Adrenal gland (tissue), 12 donors: ENCODE measurements around the gene CD81. TPM values are rescaled to one million over a fixed set of nuclear protein-coding genes. Genes with fewer than 3 reads are reported as not detected.

Source experiments
- DNase-seq, 7 donors: peaks; one replicate each; pipeline ENCODE4 v3.0.0-alpha.2; 2019 to 2020
- H3K27ac ChIP-seq, 5 donors: fragments of 200-600 bp; sonication (generic) in 4 of 5; 1 replicate in 3 of 5; 2 replicates in 2 of 5; pipeline versions ENCODE4 v1.5.1 to v1.8.0; 2016 to 2020; ENCODE audit warnings: mild to moderate bottlenecking in 1 of 5
- H3K27me3 ChIP-seq: fragments of 200-600 bp; 2 replicates; pipeline ENCODE4 v1.8.0; 2021
- H3K36me3 ChIP-seq, 2 donors: fragments of 200-600 bp; replicated peaks in 1 of 2; 1 replicate in 1 of 2; 2 replicates in 1 of 2; pipeline versions ENCODE4 v1.5.1 to v1.8.0; 2018 to 2022
- H3K4me1 ChIP-seq, 2 donors: fragments of 200-600 bp; replicated peaks in 1 of 2; 1 replicate in 1 of 2; 2 replicates in 1 of 2; pipeline versions ENCODE4 v1.5.1 to v1.8.0; 2018 to 2021
- H3K4me3 ChIP-seq, 4 donors: fragments of 200-600 bp; sonication (generic) in 3 of 4; one replicate each; pipeline ENCODE4 v1.5.1; 2016 to 2018
- H3K9me3 ChIP-seq, 3 donors: fragments of 200-600 bp; sonication (generic) in 1 of 3; replicated peaks in 1 of 3; 1 replicate in 2 of 3; 2 replicates in 1 of 3; pipeline versions ENCODE4 v1.5.1 to v1.8.0; 2016 to 2021
- CTCF ChIP-seq, 6 experiments: fragments of 450-650 bp in 4 of 6; fragments of 200-600 bp in 2 of 6; sonication (generic) in 1 of 6; IDR thresholded peaks; 1 replicate in 5 of 6; 2 replicates in 1 of 6; pipeline versions ENCODE4 v1.5.1 to v1.8.0; 2016 to 2021; ENCODE audit warnings: antibody characterized with exemption in 6 of 6, mild to moderate bottlenecking in 2 of 6, moderate library complexity in 1 of 6
- POLR2A ChIP-seq, 2 donors: fragments of 450-650 bp; IDR thresholded peaks; one replicate each; pipeline ENCODE4 v1.6.1; 2017; ENCODE audit warnings: antibody characterized with exemption in 2 of 2, mild to moderate bottlenecking in 2 of 2, moderate library complexity in 1 of 2
- WGBS, 4 donors: extraction: QIAGEN DNeasy Blood & Tissue Kit in 2 of 4; methylation state at CpG; one replicate each; pipeline versions ENCODE4 v1.1.5 to v1.1.7; 2013 to 2017; 5-methylcytosine and 5-hydroxymethylcytosine counted together
- intact Hi-C, 2 donors: fragments of 100-400 bp; cut with DNase I; formaldehyde crosslinking; loops; one replicate each; pipeline versions ENCODE4 v1.14.1 to v1.15.0; 2022 to 2023
- polyA plus RNA-seq, 3 donors: library from polyadenylated mRNA; stranded (reverse); fragments of 200-250 nt in 2 of 3; fragments of 350-450 nt in 1 of 3; fragmentation: Illumina TruSeq in 1 of 3; extraction: RNeasy Lipid Tissue Mini Kit (QIAGEN cat#74804) in 1 of 3; gene quantifications; one replicate each; pipeline ENCODE4 v1.2.3, GENCODE V29; 2013 to 2014
- total RNA-seq, 9 donors: library from RNA; depleted of rRNA in 4 of 9; stranded (reverse); fragments of >200 nt in 4 of 9; fragments of 120-200 nt in 1 of 9; fragmentation: NEBNext Ultra II Directional in 1 of 9; extraction: Animal tissue kit (Norgen Biotek cat#: 25700) in 1 of 9; gene quantifications; one replicate each; pipeline versions ENCODE4 v1.1.0 to v1.2.4, GENCODE V29; 2013 to 2023
- donor health status: healthy with polysubstance abuse.
- donor health status: Bipolar disorder and iron deficiency.
- donor health status: DM: yes; HTN: yes; CAD: no.
- donor health status: DM: no; HTN: no; CAD: no.
- donor health status: DM: no; HTN: no; CAD: no.
- donor health status: DM: yes; HTN: yes; CAD: no.

The CD81 gene
- total and polyA plus RNA-seq, 12 donors, result 40.9 to 444 (median 275) TPM

- TF ChIP-seq POLR2A (IDR thresholded peaks at IDR 0.05) (no peak), CTCF (IDR thresholded peaks at IDR 0.05) (no peak)
- no peak overlapping the region for H3K27ac ChIP-seq
- H3K4me3 ChIP-seq, result no peak overlapping the region
- DNase-seq, result no peak
- 74 to 86% (median 80%) methylated on average over 7 to 15 of the region's 15 CpGs for WGBS, 4 donors
- intact Hi-C loops, result loop anchor here in 1 of 2 donors (2.0 kb wide), 1 partner anchor 97 kb away; no protein-coding TSS in a partner anchor
- no peaks in the 10 kb centered on the region for H3K4me1 ChIP-seq
- H3K27me3 ChIP-seq, result no peaks in the 10 kb centered on the region
- H3K9me3 ChIP-seq, result no peaks in the 10 kb centered on the region
- H3K36me3 ChIP-seq, result no peaks in the 10 kb centered on the region
These were observed 55.1 kb downstream of the CD81 start for GRCh38 chr11:2432171-2432621.

GRCh38 chr11:2432628-2433071 is 55.5 kb downstream of the CD81 start:
- no peak overlapping the region for H3K27ac ChIP-seq
- 89 to 92% (median 90%) methylated on average over 8 to 13 of the region's 13 CpGs for WGBS, 4 donors
- no peak for TF ChIP-seq POLR2A (IDR thresholded peaks at IDR 0.05)
- no peaks in the 10 kb centered on the region for H3K4me1 ChIP-seq
- no peaks in the 10 kb centered on the region for H3K27me3 ChIP-seq
- H3K36me3 ChIP-seq, result no peaks in the 10 kb centered on the region
- no peak overlapping the region for H3K4me3 ChIP-seq
- no peak for DNase-seq
- intact Hi-C loops, result loop anchor here in 1 of 2 donors (2.0 kb wide), 1 partner anchor 96 kb away; no protein-coding TSS in a partner anchor
- H3K9me3 ChIP-seq, result no peaks in the 10 kb centered on the region

- no peak for DNase-seq
- 87 to 94% (median 92%) methylated on average over 10 to 22 of the region's 22 CpGs for WGBS, 4 donors
- no peaks in the 10 kb centered on the region for H3K27me3 ChIP-seq
These were observed 56.2 kb downstream of the CD81 start for GRCh38 chr11:2433106-2433925.

GRCh38 chr11:2434008-2434407 is 56.9 kb downstream of the CD81 start:
- TF ChIP-seq POLR2A (IDR thresholded peaks at IDR 0.05), result no peak
- no peak for TF ChIP-seq CTCF (IDR thresholded peaks at IDR 0.05)
- Histone ChIP-seq H3K9me3 (no peaks in the 10 kb centered on the region), H3K4me1 (no peaks in the 10 kb centered on the region), H3K27me3 (no peaks in the 10 kb centered on the region), H3K4me3 (no peak overlapping the region), H3K27ac (no peak overlapping the region), H3K36me3 (no peaks in the 10 kb centered on the region)
- WGBS, 4 donors, result 87 to 95% (median 90%) methylated on average over 8 of the region's 8 CpGs
- DNase-seq, result no peak
- intact Hi-C loops, result no loop called here

More at GRCh38 chr11:2433106-2433925, 56.2 kb downstream of the CD81 start:
- Histone ChIP-seq H3K36me3 (no peaks in the 10 kb centered on the region), H3K9me3 (no peaks in the 10 kb centered on the region), H3K4me3 (no peak overlapping the region), H3K27ac (no peak overlapping the region), H3K4me1 (no peaks in the 10 kb centered on the region)
- intact Hi-C loops, result loop anchor here in 1 of 2 donors (2.0 kb wide), 1 partner anchor 95 kb away; no protein-coding TSS in a partner anchor
- no peak for TF ChIP-seq CTCF (IDR thresholded peaks at IDR 0.05)
- no peak for TF ChIP-seq POLR2A (IDR thresholded peaks at IDR 0.05)
